Tibial artery (tissue), 4 donors: ENCODE measurements around the gene CACNB1.

Source experiments
- DNase-seq, 2 donors: peaks; one replicate each; pipeline ENCODE4 v3.0.0-alpha.2; 2019
- H3K27ac ChIP-seq, 2 donors: fragments of 200-600 bp; sonication (generic) in 1 of 2; 1 replicate in 1 of 2; 2 replicates in 1 of 2; pipeline ENCODE4 v1.5.1; 2018 to 2019; ENCODE audit warnings: mild to moderate bottlenecking in 1 of 2
- H3K27me3 ChIP-seq, 2 donors: fragments of 200-600 bp; sonication (generic) in 1 of 2; one replicate each; pipeline versions ENCODE4 v1.5.1 to v1.6.0; 2016 to 2019
- H3K36me3 ChIP-seq, 3 donors: fragments of 200-600 bp; sonication (generic) in 2 of 3; one replicate each; pipeline ENCODE4 v1.5.1; 2016 to 2019; ENCODE audit warnings: mild to moderate bottlenecking in 2 of 3
- H3K4me1 ChIP-seq, 4 donors: fragments of 200-600 bp; sonication (generic) in 2 of 4; 1 replicate in 3 of 4; 2 replicates in 1 of 4; pipeline ENCODE4 v1.5.1; 2016 to 2019
- H3K4me3 ChIP-seq, 2 donors: fragments of 200-600 bp; sonication (generic) in 1 of 2; 1 replicate in 1 of 2; 2 replicates in 1 of 2; pipeline ENCODE4 v1.5.1; 2018 to 2019; ENCODE audit warnings: mild to moderate bottlenecking in 2 of 2
- H3K9me3 ChIP-seq, 3 donors: fragments of 200-600 bp; sonication (generic) in 1 of 3; one replicate each; pipeline ENCODE4 v1.5.1; 2016 to 2019
- CTCF ChIP-seq, 2 experiments: fragments of 200-600 bp in 1 of 2; fragments of 450-650 bp in 1 of 2; IDR thresholded peaks; one replicate each; pipeline ENCODE4 v1.5.1; 2017 to 2019; ENCODE audit warnings: antibody characterized with exemption in 2 of 2, mild to moderate bottlenecking in 1 of 2, moderate library complexity in 1 of 2
- intact Hi-C: fragments of 100-400 bp; cut with DNase I; formaldehyde crosslinking; loops from one replicate; pipeline ENCODE4 v1.15.0; 2023; ENCODE audit warnings: low total_unique reads

Gene CACNB1

GRCh38 chr17:39240631-39241030 is 43.2 kb upstream of the CACNB1 start:
- no peak overlapping the region for H3K27ac ChIP-seq
- DNase-seq: no peak
- H3K4me1 ChIP-seq: peaks cover 0 to 29% (median 10%) of the 10 kb centered on the region in 4 donors
- no peaks in the 10 kb centered on the region for H3K36me3 ChIP-seq
- no peak for TF ChIP-seq CTCF (IDR thresholded peaks at IDR 0.05)
- peaks cover 0 to 8% of the 10 kb centered on the region in 2 donors for H3K27me3 ChIP-seq
- H3K4me3 ChIP-seq: no peak overlapping the region
- H3K9me3 ChIP-seq: no peaks in the 10 kb centered on the region
- intact Hi-C loops: loop anchor here (5.0 to 10.0 kb wide), 2 partner anchors 33 to 256 kb away; no protein-coding TSS in a partner anchor

- Histone ChIP-seq H3K9me3 (no peaks in the 10 kb centered on the region), H3K4me3 (no peak overlapping the region), H3K27me3 (peaks cover 0 to 8% of the 10 kb centered on the region in 2 donors), H3K27ac (no peak overlapping the region), H3K36me3 (no peaks in the 10 kb centered on the region), H3K4me1 (peaks cover 0 to 25% (median 10%) of the 10 kb centered on the region in 4 donors)
- TF ChIP-seq CTCF (IDR thresholded peaks at IDR 0.05): peak; percentile 23 to 37
- intact Hi-C loops: loop anchor here (5.0 to 10.0 kb wide), 3 partner anchors 32 to 255 kb away; partner anchors contain the start of gene ARL5C
- peak in 1 of 2 donors; percentile 65 for DNase-seq
Measured at GRCh38 chr17:39239640-39240314, 42.3 kb upstream of the CACNB1 start.

- Histone ChIP-seq H3K9me3 (no peaks in the 10 kb centered on the region), H3K27ac (no peak overlapping the region), H3K27me3 (peaks cover 0 to 8% of the 10 kb centered on the region in 2 donors), H3K4me3 (no peak overlapping the region), H3K36me3 (no peaks in the 10 kb centered on the region), H3K4me1 (peaks cover 0 to 18% (median 10%) of the 10 kb centered on the region in 4 donors)
- no peak for TF ChIP-seq CTCF (IDR thresholded peaks at IDR 0.05)
- DNase-seq: peak in 1 of 2 donors; percentile 76
- intact Hi-C loops: loop anchor here (10.0 kb wide), 1 partner anchor 74 kb away; the partner anchor contains the start of gene ARL5C
Measured at GRCh38 chr17:39238311-39238972, 41.0 kb upstream of the CACNB1 start.

DNA sequence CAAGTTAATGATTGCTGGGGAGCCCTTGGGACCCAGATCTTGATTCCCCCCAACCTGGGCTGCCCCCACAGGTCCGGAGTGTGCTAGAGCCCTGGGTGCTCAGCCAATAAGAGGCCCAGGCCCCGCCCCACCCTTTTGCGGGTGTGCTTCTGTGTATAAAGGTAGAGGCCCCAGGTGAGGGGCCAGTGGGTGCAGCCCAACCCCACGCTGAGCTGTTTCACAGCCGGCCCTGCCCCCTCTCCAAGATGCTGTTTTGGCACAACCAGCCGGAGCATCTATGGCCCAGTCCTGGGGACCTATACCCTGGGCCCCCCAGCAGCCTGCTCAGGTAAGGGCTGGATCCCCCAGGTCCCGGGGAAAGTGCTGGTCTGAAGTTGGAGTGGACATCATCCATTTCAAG is 40.1 kb upstream of the CACNB1 start:
- Histone ChIP-seq H3K4me3 (no peak overlapping the region), H3K36me3 (no peaks in the 10 kb centered on the region), H3K4me1 (peaks cover 0 to 18% (median 10%) of the 10 kb centered on the region in 4 donors), H3K9me3 (no peaks in the 10 kb centered on the region), H3K27me3 (peaks cover 0 to 8% of the 10 kb centered on the region in 2 donors), H3K27ac (no peak overlapping the region)
- DNase-seq: peak in 1 of 2 donors; percentile 54
- intact Hi-C loops: loop anchor here (10.0 kb wide), 1 partner anchor 73 kb away; the partner anchor contains the start of gene ARL5C
- TF ChIP-seq CTCF (IDR thresholded peaks at IDR 0.05): no peak

- peaks cover 0 to 8% of the 10 kb centered on the region in 2 donors for H3K27me3 ChIP-seq
- H3K4me1 ChIP-seq: peaks cover 0 to 24% (median 14%) of the 10 kb centered on the region in 4 donors
- intact Hi-C loops: loop anchor here (10.0 kb wide), 1 partner anchor 72 kb away; the partner anchor contains the start of gene ARL5C
- no peaks in the 10 kb centered on the region for H3K36me3 ChIP-seq
- peak in 1 of 2 donors; percentile 48 for DNase-seq
- H3K9me3 ChIP-seq: no peaks in the 10 kb centered on the region
- H3K4me3 ChIP-seq: no peak overlapping the region
- H3K27ac ChIP-seq: no peak overlapping the region
- TF ChIP-seq CTCF (IDR thresholded peaks at IDR 0.05): no peak
Measured at GRCh38 chr17:39236981-39237441, 39.5 kb upstream of the CACNB1 start.
